Left colon (tissue), 2 donors: ENCODE measurements around the gene TPD52L3. TPM values are rescaled to one million over a fixed set of nuclear protein-coding genes. Genes with fewer than 3 reads are reported as not detected.

ENCODE experiments used
- ATAC-seq: fragments of 200-7000 bp; cut with Tn5 transposase; one replicate; pipeline ENCODE4 v1.9.1; 2020; ENCODE audit warnings: mild to moderate bottlenecking, moderate library complexity
- DNase-seq, 2 donors: peaks; one replicate each; pipeline ENCODE4 v3.0.0-alpha.2; 2020
- intact Hi-C, 2 donors: fragments of 100-400 bp; cut with DNase I in 1 of 2; cut with micrococcal nuclease in 1 of 2; formaldehyde crosslinking; loops; one replicate each; pipeline versions ENCODE4 v1.11.2 to v1.14.0; 2022; cut with DNase I, micrococcal nuclease
- long read RNA-seq: library from polyadenylated mRNA; unstranded; transcript quantifications from one replicate; pipeline ENCODE4 v2.0.0, GENCODE V29; 2021
- total RNA-seq, 2 donors: library from RNA; stranded (reverse); fragmentation: NEBNext Ultra II Directional; extraction: Animal tissue kit (Norgen Biotek cat#: 25700); gene quantifications; one replicate each; pipeline ENCODE4 v1.2.1, GENCODE V29; 2021
- donor health status: DM: no; HTN: no; CAD: no.
- donor health status: DM: yes; HTN: yes; CAD: no.

Gene TPD52L3
- total RNA-seq = not detected
- long read RNA-seq = 0 reads

DNA sequence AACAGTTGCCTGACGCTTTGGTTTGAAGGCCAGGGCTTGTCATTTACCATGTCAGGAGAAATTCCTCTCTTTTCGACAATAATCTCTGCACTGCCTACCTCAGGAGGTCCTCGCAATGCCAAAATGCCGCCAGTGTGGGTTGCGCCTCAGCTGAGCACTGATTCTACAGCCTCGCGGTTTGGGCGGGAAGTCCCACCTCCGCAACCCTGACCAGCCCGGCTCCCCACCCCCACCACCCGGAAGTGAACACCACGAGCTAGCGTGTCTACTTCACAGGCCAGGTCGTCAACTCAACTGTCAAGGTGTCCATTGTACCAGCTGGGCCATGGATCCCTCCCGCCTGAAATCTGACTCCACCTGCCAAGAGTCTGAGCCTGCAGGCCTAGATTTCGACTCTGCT lies at the start of gene TPD52L3:
Gene TPD52L3, plus strand, starts transcription at position 273 of the 400 bp plus-strand sequence. CDS start 221 bp downstream, outside the sequence.
- intact Hi-C loops = no loop called here
- DNase-seq (no peak), ATAC-seq (no peak)

GRCh38 chr9:6301858-6302257 lies 26.3 kb upstream of the TPD52L3 start:
- DNase-seq (no peak), ATAC-seq (no peak)
- intact Hi-C loops = loop anchor here in 1 of 2 donors (10.0 kb wide), 1 partner anchor 417 kb away; no protein-coding TSS in a partner anchor

- intact Hi-C loops = loop anchor here in 1 of 2 donors (10.0 kb wide), 1 partner anchor 418 kb away; no protein-coding TSS in a partner anchor
- DNase-seq (no peak), ATAC-seq (no peak)
These were observed 25.8 kb upstream of the TPD52L3 start for GRCh38 chr9:6302417-6302816.

DNA sequence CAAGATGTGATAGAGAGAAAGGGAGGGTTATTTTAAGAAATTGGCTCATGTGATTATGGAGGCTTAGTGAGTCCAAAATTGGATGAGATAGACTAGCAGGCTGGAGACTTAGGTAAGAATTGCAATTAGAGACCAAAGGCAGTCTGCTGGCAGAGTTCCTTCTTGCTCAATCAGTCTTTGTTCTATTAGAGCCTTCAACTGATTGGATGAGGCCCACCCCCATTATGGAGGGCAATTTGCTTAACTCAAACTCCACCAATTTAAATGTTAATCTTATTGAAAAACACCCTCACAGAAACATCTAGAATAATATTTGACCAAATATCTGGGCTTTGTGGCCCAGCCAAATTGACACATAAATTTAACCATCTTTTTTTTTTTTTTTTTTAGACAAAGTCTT lies 23.9 kb upstream of the TPD52L3 start:
- ATAC-seq (no peak), DNase-seq (no peak)
- intact Hi-C loops = loop anchor here in 1 of 2 donors (10.0 kb wide), 1 partner anchor 419 kb away; no protein-coding TSS in a partner anchor

- intact Hi-C loops = loop anchor here in 1 of 2 donors (5.0 to 10.0 kb wide), 3 partner anchors 109 to 421 kb away; no protein-coding TSS in a partner anchor
- ATAC-seq (peak; percentile 83), DNase-seq (no peak)
These were observed 22.1 kb upstream of the TPD52L3 start for GRCh38 chr9:6305954-6306563.

DNA sequence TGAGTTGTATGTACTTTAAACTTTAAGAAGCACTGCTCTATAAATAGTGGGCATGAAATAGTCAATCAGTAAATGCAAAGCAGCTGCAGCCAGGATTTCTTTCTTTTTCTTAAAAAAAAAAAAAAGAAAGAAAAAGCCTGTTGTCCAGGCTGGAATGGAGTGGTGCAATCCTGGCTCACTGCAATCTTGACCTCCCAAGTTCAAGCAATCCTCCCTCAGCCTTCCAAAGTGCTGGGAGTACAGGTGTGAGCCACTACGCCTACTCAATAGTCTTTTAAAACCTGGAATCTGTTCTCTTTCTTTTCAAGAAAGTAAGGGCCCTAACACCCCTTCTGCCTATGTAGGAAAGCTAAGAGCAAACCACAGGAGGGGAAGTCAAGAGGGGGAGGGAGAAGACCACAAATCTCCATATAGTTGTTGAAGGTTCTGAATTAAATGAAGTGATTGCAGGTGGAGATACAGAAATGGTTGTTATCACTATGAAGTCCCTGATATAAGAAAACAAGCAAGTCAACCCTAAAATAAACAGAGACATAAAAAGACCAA lies 20.6 kb upstream of the TPD52L3 start:
- DNase-seq = no peak
- intact Hi-C loops = loop anchor here in 1 of 2 donors (5.0 to 10.0 kb wide), 3 partner anchors 110 to 423 kb away; no protein-coding TSS in a partner anchor

DNA sequence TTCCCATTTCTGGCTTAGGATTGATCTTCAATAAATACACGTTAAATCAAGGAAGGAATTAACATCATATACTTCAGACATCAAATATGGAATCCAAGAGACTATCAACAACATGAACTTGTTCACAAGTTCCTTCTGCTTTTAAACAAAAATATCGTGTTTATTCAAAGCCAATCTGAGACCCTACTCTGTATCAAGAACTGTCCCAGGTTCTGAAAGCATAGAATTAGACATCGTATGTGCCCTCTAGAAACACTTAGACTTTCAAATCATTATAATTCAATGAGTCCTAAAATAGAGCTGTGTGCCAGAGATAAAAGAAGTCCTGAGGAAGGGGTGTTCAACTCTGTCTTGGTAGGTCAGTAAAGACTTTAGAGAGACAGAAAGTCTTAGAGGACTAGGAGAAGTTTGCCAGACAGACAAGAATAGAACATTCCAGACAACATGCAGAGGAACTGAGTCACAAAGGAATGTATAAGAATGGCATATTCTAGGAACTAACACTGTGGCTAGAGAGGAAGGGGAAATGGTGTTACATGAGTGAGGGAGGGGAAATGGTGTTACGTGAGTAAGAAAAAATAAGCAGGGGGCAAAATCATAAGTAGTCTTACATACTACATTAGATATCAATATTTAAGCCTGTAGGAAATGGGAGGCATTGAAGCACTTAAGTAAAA lies 2.9 kb downstream of the TPD52L3 start:
- intact Hi-C loops = no loop called here
- no peak for DNase-seq
- no peak for ATAC-seq

More for the DNA sequence above, 20.6 kb upstream of the TPD52L3 start:
- no peak for ATAC-seq

GRCh38 chr9:6334305-6334704 lies 6.1 kb downstream of the TPD52L3 start:
- DNase-seq (no peak), ATAC-seq (no peak)
- intact Hi-C loops = no loop called here

- ATAC-seq = no peak
- intact Hi-C loops = no loop called here
- DNase-seq = no peak
These were observed 20.6 kb downstream of the TPD52L3 start for GRCh38 chr9:6348766-6349165.

DNA sequence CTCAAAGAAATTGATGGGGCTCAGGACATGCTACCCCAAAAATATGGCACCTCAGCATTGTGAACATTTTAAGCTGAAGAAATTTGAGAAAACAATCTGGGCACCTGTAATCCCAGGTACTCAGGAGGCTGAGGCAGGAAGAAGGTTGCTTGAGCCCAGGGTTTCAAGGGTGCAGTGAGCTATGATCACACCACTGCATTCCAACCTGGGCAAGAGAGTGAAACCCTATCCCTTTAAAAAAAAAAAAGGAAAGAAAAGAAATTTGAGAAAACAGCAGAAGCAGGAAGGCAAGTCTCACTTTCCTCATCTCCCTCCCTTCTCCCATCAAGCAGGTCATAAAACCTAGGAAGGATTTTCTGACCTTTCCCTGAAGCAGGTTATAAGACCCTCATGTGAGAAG lies 23.6 kb downstream of the TPD52L3 start:
- DNase-seq (no peak), ATAC-seq (no peak)
- intact Hi-C loops = loop anchor here (5.0 to 10.0 kb wide), 3 partner anchors 213 to 313 kb away; no protein-coding TSS in a partner anchor

DNA sequence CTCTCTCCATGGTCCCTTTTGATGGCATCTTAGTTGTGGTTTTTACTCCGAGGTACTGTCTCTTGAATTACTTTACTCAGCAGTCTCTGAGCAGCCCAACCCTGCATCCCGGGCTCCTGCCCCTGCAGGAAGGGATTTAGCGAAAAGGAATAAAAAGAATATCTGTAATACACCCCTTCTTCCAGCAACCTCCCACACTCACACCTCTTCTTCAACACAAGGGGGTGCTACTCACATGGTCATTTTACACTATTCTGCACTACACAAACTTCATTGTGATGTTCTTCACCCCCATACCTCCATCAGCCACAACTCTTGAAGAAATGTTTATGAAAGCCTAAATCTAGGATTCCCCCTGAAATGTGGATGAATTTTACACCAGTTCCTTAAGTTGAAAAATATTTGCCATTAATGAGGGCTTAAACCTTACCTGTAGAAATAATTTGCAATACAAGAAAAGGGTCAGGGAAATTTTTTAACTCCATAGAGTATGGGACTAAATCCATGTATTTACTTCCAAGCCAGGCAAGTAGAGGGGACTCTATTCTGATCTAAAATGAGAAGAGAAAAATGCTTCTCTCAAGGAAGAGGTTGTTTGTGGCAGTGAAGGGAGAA lies 26.0 kb downstream of the TPD52L3 start:
- intact Hi-C loops = loop anchor here (5.0 to 10.0 kb wide), 3 partner anchors 211 to 311 kb away; no protein-coding TSS in a partner anchor
- DNase-seq (no peak), ATAC-seq (peak; percentile 80)

- intact Hi-C loops = loop anchor here (10.0 kb wide), 2 partner anchors 209 to 309 kb away; no protein-coding TSS in a partner anchor
- DNase-seq (no peak), ATAC-seq (no peak)
These were observed 27.6 kb downstream of the TPD52L3 start for GRCh38 chr9:6355728-6356127.

- DNase-seq (no peak), ATAC-seq (no peak)
- intact Hi-C loops = loop anchor here (10.0 kb wide), 2 partner anchors 208 to 308 kb away; no protein-coding TSS in a partner anchor
These were observed 28.3 kb downstream of the TPD52L3 start for GRCh38 chr9:6356441-6356840.

GRCh38 chr9:6356904-6357303 lies 28.7 kb downstream of the TPD52L3 start:
- DNase-seq (no peak), ATAC-seq (no peak)
- intact Hi-C loops = loop anchor here (10.0 kb wide), 2 partner anchors 208 to 308 kb away; no protein-coding TSS in a partner anchor

DNA sequence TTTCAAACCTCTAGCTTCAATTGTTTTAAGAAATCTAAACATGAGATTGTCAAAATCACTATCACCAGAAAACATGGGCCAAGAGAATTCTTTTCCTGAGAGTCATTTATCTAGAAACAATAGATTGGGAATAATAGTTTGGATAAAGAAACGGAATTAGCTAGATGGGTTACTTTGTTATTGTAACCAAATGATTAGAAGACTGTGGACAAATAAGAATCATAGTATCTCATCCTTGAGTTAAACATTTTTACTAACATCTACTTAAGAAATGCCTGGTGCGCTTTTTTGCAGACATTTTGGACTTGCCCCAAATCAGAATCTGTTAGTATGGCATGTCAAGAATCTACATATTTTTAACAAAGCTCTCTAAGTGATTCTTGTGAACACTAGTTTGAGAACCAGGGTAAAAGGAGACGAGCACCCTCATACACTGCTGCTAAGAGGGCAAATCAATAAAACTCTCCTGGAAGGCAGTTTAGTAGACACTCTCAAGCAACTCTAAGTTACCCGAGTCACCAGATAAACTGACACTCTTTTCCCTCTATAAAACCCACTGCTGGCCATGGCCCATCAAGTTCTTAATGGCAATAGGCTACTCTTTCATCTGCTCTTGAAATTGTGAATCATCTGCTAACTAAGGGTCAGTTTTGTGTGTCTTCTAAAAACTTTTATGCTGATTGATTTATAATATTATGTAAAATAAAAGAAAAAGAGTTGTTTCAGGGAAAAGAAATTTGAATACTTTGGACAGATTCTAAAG lies 39.1 kb downstream of the TPD52L3 start:
- intact Hi-C loops = no loop called here
- DNase-seq (no peak), ATAC-seq (no peak)

DNA sequence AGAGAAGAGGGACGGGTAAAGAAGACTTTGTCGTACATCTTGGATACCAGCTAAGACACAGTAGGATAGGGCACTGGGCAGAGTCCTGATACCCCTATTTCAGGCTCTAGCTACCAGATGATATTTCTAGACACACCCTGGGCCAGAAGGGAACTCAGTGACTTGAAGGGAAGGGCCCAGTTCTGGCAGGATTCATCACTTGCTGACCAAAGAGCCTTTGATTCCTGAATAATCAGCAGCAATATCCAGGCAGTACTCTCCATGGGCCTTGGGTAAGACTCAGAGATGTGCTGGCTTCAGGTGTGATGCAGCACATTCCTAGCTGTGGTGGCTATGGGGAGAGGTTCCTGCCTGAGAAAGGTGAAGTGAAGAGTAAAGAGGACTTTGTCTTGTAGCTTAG lies 40.7 kb downstream of the TPD52L3 start:
- no peak for ATAC-seq
- DNase-seq = no peak
- intact Hi-C loops = no loop called here
